GM06990 (cell line): ENCODE measurements around the gene CCDC102A.

Experiments used
- DNase-seq: peaks from one replicate; pipeline ENCODE4 v3.0.0-alpha.2; 2011; ENCODE audit not compliant: insufficient read length; ENCODE audit errors: extremely low read depth
- H3K27me3 ChIP-seq: replicated peaks from 2 replicates; pipeline ENCODE4 v1.6.0; 2011; ENCODE audit warnings: low read length; ENCODE audit not compliant: control insufficient read depth, insufficient read depth
- H3K36me3 ChIP-seq: 2 replicates; pipeline ENCODE4 v1.5.1; 2011; ENCODE audit warnings: low read length; ENCODE audit not compliant: control insufficient read depth, insufficient read depth
- H3K4me3 ChIP-seq: replicated peaks from 2 replicates; pipeline ENCODE4 v1.5.1; 2011; ENCODE audit warnings: low read depth, mild to moderate bottlenecking, control low read depth, low read length
- TF ChIP-seq, protein P1 (sequence below): IDR thresholded peaks from 2 replicates; pipeline ENCODE4 v1.5.1; 2011; ENCODE audit warnings: low read length, control low read depth, mild to moderate bottlenecking, inconsistent platforms; ENCODE audit not compliant: insufficient read depth, poor library complexity, severe bottlenecking

Gene CCDC102A

DNA sequence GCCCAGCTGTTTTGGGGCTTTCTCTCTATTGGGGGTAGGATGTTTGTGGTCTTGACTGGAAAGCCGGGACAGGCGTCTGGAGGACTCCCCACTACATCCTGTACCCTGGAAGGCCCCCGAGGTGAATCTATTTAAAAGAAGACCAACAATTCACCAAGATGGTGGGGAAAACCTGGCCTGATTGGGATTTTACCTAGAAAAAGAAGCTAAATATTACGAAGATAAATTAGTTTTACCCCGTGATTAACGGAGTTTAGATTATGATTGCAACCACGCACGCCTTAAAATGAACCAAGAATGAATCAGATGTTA is 779 bp upstream of the CCDC102A start:
- Histone ChIP-seq H3K27me3 (no peaks in the 10 kb centered on the region), H3K36me3 (no peaks in the 10 kb centered on the region), H3K4me3 (peak overlapping the region; percentile 71)
- TF ChIP-seq, protein P1, sequence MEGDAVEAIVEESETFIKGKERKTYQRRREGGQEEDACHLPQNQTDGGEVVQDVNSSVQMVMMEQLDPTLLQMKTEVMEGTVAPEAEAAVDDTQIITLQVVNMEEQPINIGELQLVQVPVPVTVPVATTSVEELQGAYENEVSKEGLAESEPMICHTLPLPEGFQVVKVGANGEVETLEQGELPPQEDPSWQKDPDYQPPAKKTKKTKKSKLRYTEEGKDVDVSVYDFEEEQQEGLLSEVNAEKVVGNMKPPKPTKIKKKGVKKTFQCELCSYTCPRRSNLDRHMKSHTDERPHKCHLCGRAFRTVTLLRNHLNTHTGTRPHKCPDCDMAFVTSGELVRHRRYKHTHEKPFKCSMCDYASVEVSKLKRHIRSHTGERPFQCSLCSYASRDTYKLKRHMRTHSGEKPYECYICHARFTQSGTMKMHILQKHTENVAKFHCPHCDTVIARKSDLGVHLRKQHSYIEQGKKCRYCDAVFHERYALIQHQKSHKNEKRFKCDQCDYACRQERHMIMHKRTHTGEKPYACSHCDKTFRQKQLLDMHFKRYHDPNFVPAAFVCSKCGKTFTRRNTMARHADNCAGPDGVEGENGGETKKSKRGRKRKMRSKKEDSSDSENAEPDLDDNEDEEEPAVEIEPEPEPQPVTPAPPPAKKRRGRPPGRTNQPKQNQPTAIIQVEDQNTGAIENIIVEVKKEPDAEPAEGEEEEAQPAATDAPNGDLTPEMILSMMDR, result no peak
- no peak for DNase-seq

DNA sequence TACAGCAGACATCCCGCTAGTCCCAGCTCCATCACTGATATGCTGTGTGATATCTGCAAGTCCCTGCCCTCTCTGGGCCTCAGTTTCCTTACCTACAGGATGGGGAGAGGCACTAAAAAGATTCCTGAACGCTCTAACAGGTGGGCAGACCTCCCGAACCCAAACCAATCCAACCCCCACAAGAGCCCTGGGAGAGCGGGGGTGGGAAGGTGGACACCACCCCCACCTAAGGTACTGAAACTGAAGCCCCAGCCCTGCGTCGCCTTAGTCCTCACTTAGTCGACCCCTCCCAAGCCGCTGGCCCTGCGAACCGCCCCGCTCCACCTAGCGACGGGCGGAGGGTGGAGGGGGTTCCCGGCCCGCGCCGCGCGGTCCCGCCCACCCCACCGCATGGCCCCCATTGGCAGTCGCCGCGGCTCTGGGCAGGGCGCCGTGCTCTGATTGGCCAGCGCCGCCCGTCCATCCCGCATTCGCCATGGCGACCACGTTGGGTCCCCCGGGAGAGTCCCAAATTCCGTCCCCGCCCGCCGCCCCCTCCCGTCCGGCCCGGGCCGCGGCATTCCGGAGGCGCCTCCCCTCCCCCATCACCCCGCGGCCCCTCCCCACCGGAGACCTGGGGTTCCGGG is 578 bp downstream of the CCDC102A start:
- DNase-seq, result peak; percentile 92
- Histone ChIP-seq H3K27me3 (no peaks in the 10 kb centered on the region), H3K4me3 (peak overlapping the region; percentile 76), H3K36me3 (no peaks in the 10 kb centered on the region)
- TF ChIP-seq, protein P1, result peak; percentile 2

DNA sequence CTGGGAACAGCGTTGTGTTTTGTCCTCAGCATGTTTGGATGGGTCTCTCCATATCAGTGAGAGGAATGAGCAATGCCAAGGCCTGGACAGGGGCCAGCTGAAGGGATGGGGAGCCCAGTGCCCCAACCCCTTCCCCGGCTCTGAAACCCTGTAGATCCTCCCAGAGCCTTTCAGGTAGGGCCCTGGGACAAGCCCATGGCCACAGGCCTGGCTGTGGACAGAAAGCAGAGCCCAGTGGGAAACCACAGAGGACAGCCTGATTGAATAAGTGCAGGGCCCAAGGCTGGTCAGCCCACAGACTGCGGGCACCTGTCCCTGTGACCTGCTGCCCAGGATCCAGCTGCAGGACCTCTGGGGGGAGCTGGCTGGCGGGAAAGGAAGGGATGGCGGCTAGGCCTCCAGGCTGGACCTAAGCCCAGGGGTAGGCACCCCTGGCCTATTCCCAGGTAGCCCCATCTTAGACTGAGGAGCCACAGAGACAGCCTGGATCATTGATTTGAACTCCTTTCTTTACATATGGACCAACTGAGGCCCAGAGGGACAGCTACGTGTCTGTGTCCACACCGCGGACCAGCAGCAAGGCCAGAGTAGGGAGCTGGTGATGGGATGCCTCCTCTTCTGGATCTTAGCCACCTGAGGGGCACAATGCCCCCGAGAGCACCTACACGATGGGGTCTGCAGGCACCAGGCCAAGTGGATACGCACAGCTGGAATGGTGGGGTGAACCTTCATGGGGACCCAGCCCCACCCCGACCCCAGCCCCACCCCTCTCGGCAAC is 1.3 kb downstream of the CCDC102A start:
- no peaks in the 10 kb centered on the region for H3K36me3 ChIP-seq
- TF ChIP-seq, protein P1, result no peak
- H3K4me3 ChIP-seq, result peak overlapping the region; percentile 76
- no peaks in the 10 kb centered on the region for H3K27me3 ChIP-seq
- no peak for DNase-seq

DNA sequence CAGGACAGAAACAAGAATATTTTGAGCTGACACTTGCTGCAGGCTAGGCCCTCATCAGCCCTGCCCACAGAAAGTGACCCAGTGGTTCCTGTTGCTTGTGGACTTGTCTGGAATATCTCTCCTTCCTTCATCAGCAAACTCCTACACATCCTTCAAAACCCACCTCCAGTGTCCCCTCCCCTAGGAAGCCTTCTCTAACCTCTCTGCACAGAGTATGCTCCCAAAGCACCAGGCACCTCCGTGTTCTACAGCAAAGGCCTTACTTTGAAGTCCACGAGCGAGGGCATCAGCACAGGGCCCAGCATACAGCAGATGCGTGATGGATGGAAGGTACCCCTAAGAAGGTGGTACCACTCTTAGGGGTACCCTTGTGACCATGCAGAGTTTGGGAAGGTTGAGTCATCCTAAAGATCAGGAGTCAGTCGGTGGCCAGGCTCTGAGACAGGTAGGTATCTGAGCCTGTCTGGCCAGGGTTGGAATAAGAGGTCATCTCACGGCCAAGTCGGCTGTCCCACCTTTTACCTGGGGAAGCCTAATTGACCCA is 2.0 kb downstream of the CCDC102A start:
- Histone ChIP-seq H3K4me3 (no peak overlapping the region), H3K27me3 (no peaks in the 10 kb centered on the region), H3K36me3 (no peaks in the 10 kb centered on the region)
- TF ChIP-seq, protein P1, result no peak
- DNase-seq, result no peak

DNA sequence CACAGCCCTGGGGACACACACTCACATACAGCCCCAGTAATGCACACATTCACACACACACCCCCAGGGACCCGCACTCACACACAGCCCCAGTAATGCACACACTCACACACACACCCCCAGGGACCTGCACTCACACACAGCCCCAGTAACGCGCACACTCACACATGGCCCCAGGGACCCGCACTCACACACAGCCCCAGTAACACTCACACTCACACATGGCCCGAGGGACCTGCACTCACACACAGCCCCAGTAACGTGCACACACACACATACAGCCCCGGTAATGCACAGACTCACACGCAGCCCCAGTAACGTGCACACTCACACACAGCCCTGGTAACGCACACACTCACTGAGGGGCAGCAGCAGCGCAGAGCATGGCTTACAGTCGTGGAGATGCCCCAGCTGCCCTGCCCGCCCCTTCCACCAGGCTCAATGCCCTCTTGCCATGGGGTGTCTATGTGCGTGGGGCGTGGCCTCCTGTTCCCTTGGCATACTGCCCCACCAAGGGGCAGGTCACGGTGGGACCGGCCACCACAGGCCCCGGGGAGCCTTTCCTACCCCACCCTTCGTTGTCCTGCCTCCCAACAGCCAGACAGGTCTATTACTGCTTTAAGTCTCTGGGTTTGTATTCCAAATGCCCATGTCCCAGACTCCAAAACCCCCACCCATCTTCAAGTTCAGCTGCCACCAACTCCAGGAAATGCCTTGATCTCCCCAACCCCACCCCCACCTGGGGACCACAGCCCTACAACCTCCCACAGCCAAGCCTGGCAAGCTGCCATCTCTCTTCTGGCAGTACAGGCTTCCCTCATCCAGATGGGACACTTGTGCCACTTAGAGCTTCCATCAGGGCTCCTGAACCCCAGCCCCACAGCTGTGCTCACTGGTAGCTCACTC is 2.7 kb downstream of the CCDC102A start:
- Histone ChIP-seq H3K4me3 (no peak overlapping the region), H3K27me3 (no peaks in the 10 kb centered on the region), H3K36me3 (no peaks in the 10 kb centered on the region; the same call in 1 of the 2 replicates)
- no peak for DNase-seq
- TF ChIP-seq, protein P1, result no peak
